GM21360 (cell line): ENCODE data around the gene WFDC12.

ENCODE experiments used
- ATAC-seq: cut with Tn5 transposase; IDR thresholded peaks from one replicate; pipeline ENCODE4 v1.9.1; 2021; ENCODE audit warnings: mild to moderate bottlenecking, moderate library complexity; ENCODE audit not compliant: unreplicated experiment

The WFDC12 gene

GRCh38 chr20:45115829-45116228 is 8.4 kb downstream of the WFDC12 start:
- no peak for ATAC-seq

GRCh38 chr20:45115386-45115774 is 8.9 kb downstream of the WFDC12 start:
- ATAC-seq = no peak

GRCh38 chr20:45114465-45115385 is 9.5 kb downstream of the WFDC12 start, which contains the start of gene WFDC5:
Gene WFDC5 (minus strand): TSS chr20:45115174. CDS start chr20:45115083, 91 bp downstream.
- ATAC-seq = no peak

- ATAC-seq = no peak
These were observed 10.4 kb downstream of the WFDC12 start for GRCh38 chr20:45113865-45114264.

- no peak for ATAC-seq
These were observed 11.5 kb downstream of the WFDC12 start for GRCh38 chr20:45112754-45113153.

GRCh38 chr20:45111799-45112471 is 12.3 kb downstream of the WFDC12 start:
- ATAC-seq = no peak

- no peak for ATAC-seq
These were observed 13.0 kb downstream of the WFDC12 start for GRCh38 chr20:45111285-45111684.

- no peak for ATAC-seq
These were observed 14.0 kb downstream of the WFDC12 start for GRCh38 chr20:45110301-45110700.

- ATAC-seq = no peak
These were observed 14.6 kb downstream of the WFDC12 start for GRCh38 chr20:45109634-45110033.

- ATAC-seq = no peak
These were observed 18.9 kb downstream of the WFDC12 start for GRCh38 chr20:45105317-45105716.

- no peak for ATAC-seq
These were observed 19.5 kb downstream of the WFDC12 start for GRCh38 chr20:45104786-45105185.

- ATAC-seq = no peak
These were observed 21.2 kb downstream of the WFDC12 start for GRCh38 chr20:45103072-45103471.

- ATAC-seq = no peak
These were observed 22.9 kb downstream of the WFDC12 start for GRCh38 chr20:45101333-45101850.

- ATAC-seq = no peak
These were observed 23.6 kb downstream of the WFDC12 start, which contains the start of gene KCNS1 for GRCh38 chr20:45100563-45101245. Gene KCNS1 (minus strand): TSS chr20:45101127. CDS start chr20:45099236, 1,891 bp downstream.

GRCh38 chr20:45098103-45098773 is 26.0 kb downstream of the WFDC12 start:
- no peak for ATAC-seq

- no peak for ATAC-seq
These were observed 26.7 kb downstream of the WFDC12 start for GRCh38 chr20:45097485-45098102.

GRCh38 chr20:45096781-45097180 is 27.5 kb downstream of the WFDC12 start:
- no peak for ATAC-seq

GRCh38 chr20:45095805-45096238 is 28.4 kb downstream of the WFDC12 start:
- no peak for ATAC-seq

GRCh38 chr20:45094864-45095574 is 29.2 kb downstream of the WFDC12 start:
- no peak for ATAC-seq
